Lower leg skin (tissue), 4 donors: ENCODE data around the gene CPS1. TPM values are rescaled to one million over a fixed set of nuclear protein-coding genes. Genes with fewer than 3 reads are reported as not detected.

ENCODE experiments used
- DNase-seq, 2 donors: peaks; one replicate each; pipeline ENCODE4 v3.0.0-alpha.2; 2019; ENCODE audit warnings: low spot score in 2 of 2
- H3K4me3 ChIP-seq: fragments of 200-600 bp; sonication (generic); 2 replicates; pipeline ENCODE4 v1.5.1; 2017; ENCODE audit warnings: mild to moderate bottlenecking, low read depth; ENCODE audit not compliant: poor library complexity, severe bottlenecking
- POLR2A ChIP-seq, 2 donors: fragments of 450-650 bp; IDR thresholded peaks; one replicate each; pipeline ENCODE4 v1.6.1; 2016 to 2017; ENCODE audit warnings: antibody characterized with exemption in 2 of 2, mild to moderate bottlenecking in 1 of 2, moderate library complexity in 1 of 2
- WGBS, 2 donors: methylation state at CpG; one replicate each; pipeline ENCODE4 v1.1.5; 2018; 5-methylcytosine and 5-hydroxymethylcytosine counted together
- intact Hi-C: fragments of 100-400 bp; cut with DNase I; formaldehyde crosslinking; loops from one replicate; pipeline ENCODE4 v1.15.0; 2023; ENCODE audit warnings: low total_unique reads
- total RNA-seq, 4 donors: library from RNA; depleted of rRNA; stranded (reverse); fragments of >200 nt; gene quantifications; one replicate each; pipeline ENCODE4 v1.1.0, GENCODE V29; 2016
- TF ChIP-seq, protein P1 (sequence below), 3 donors: fragments of 450-650 bp; IDR thresholded peaks; one replicate each; pipeline ENCODE4 v1.5.1; 2016; ENCODE audit warnings: antibody characterized with exemption in 3 of 3, mild to moderate bottlenecking in 3 of 3, moderate library complexity in 2 of 3

The CPS1 gene
- total RNA-seq, 4 donors from 2014 or later: 2.6 to 6.7 (median 5.3) TPM

DNA sequence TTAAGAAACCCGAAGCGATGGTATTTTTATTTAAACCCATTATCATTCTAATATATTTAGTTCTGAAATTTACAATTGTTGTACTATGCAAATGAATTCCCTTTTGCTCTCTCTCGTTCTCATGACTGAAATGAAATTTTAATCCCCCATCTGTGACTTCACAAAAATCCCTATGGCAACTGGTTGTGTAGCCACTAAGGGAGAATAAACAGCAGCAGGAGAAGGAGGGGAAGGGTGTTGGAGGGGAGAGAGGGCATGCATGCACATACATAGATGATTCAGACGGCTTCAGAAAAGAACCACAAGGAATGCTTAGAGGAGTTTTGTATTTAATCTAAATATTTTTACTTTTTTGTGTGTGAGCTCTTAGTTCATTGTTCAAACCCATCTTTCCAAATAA, 36.8 kb downstream of the CPS1 start:
- 76 to 85% methylated on average over 4 of the region's 4 CpGs for WGBS, 2 donors
- no peak for DNase-seq
- intact Hi-C loops: no loop called here

DNA sequence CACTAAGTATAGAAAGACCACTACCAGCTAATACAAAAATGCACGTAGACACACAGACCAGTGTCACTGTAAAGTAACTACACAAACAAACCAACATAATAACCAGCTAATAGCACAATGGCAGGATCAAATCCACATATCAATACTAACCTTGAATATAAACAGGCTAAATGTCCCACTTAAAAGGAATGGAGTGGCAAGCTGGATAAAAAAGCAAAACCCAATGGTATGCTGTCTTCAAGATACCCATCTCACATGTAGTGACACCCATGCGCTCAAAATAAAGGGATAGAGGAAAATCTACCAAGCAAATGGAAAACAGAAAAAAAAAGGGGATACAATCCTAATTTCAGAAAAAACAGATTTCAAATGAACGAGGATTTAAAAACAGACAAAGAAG, 41.8 kb downstream of the CPS1 start:
- DNase-seq: no peak
- H3K4me3 ChIP-seq: no peak overlapping the region
- 92 to 99% methylated on average over 3 of the region's 3 CpGs for WGBS, 2 donors
- intact Hi-C loops: no loop called here
- TF ChIP-seq, protein P1, sequence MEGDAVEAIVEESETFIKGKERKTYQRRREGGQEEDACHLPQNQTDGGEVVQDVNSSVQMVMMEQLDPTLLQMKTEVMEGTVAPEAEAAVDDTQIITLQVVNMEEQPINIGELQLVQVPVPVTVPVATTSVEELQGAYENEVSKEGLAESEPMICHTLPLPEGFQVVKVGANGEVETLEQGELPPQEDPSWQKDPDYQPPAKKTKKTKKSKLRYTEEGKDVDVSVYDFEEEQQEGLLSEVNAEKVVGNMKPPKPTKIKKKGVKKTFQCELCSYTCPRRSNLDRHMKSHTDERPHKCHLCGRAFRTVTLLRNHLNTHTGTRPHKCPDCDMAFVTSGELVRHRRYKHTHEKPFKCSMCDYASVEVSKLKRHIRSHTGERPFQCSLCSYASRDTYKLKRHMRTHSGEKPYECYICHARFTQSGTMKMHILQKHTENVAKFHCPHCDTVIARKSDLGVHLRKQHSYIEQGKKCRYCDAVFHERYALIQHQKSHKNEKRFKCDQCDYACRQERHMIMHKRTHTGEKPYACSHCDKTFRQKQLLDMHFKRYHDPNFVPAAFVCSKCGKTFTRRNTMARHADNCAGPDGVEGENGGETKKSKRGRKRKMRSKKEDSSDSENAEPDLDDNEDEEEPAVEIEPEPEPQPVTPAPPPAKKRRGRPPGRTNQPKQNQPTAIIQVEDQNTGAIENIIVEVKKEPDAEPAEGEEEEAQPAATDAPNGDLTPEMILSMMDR (IDR thresholded peaks at IDR 0.05): no peak
- no peak for TF ChIP-seq POLR2A (IDR thresholded peaks at IDR 0.05)

More for the DNA sequence above, 36.8 kb downstream of the CPS1 start:
- TF ChIP-seq, protein P1 (IDR thresholded peaks at IDR 0.05): no peak
- TF ChIP-seq POLR2A (IDR thresholded peaks at IDR 0.05): no peak
- no peak overlapping the region for H3K4me3 ChIP-seq

DNA sequence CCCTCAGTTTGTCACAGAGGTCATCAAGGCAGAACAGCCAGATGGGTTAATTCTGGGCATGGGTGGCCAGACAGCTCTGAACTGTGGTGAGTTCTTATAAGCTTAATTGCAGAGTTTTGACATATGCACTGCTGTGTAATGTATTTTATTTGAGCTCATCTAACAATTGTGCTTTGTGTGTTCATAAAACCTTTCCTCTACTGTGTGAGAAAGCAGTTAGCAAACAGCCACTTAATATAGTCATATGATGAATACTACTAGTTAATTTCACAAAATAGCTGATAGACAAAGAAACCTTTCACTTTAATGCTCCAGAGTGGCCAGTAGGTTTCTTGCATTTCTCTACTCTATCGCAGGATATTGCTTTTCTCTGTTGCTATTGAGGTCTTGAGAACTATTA, 43.1 kb downstream of the CPS1 start:
- no peak for DNase-seq
- 68 to 89% methylated on average over 1 of the region's 1 CpG for WGBS, 2 donors
- H3K4me3 ChIP-seq: no peak overlapping the region
- intact Hi-C loops: no loop called here
- no peak for TF ChIP-seq POLR2A (IDR thresholded peaks at IDR 0.05)
- TF ChIP-seq, protein P1 (IDR thresholded peaks at IDR 0.05): no peak

DNA sequence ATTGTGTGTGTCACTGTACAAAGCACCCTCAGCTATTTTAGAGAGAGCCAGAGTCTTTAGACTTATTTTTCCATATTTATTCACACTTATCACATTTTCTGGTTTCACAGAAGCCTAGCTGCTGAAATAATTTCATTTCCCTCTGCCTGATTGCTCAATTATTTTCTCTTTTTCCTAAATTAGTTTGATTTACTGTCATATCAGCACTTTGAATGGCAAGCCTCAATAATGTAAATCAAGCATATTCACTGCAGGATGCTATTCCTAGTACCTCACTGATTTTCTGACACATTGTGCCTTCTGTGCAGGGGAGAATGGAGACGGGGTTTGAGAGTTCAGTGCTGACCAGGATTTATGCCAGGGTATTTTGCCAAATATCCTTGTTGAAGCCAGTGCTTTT, 48.3 kb downstream of the CPS1 start:
- TF ChIP-seq POLR2A (IDR thresholded peaks at IDR 0.05): no peak
- TF ChIP-seq, protein P1 (IDR thresholded peaks at IDR 0.05): no peak
- 79 to 82% methylated on average over 1 of the region's 1 CpG for WGBS, 2 donors
- DNase-seq: no peak
- H3K4me3 ChIP-seq: no peak overlapping the region
- intact Hi-C loops: no loop called here

DNA sequence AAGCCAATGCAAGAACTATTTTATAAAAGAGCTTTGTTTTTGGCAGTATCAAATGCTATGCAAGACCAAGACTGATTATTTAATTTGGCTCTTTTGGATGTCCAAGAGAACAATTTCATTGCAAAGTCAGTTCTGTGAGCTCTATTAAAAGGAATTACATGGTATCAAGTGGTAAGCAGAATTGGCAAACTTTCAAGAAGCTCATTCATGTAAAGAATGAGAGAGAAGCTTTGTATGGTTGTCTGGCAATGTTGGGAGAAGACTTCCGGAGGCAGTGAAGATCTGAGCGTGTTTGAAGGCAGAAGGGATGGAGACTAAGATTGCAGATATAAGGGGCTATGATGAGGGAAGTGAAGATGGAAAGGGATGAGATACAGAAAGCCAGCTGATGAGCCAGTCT, 49.6 kb downstream of the CPS1 start:
- intact Hi-C loops: no loop called here
- 75 to 80% methylated on average over 2 of the region's 2 CpGs for WGBS, 2 donors

DNA sequence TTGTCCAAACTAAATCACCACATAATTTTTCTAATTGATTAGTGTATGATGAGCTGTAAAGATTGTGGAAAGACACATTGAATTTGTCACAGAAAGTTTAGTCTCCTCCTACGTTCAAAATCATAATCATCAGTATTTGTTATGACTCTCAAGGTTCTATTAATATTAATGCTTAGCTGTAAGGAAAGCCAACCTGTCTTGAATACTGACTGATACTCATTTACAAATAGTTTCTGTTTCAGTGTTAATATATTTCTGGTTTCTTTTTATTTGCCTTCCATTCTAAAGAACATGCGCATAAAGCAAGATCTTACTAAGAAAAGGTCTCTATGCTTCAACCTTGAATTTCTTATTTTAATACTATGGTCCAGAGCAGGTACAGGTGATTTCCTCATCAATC, 55.1 kb downstream of the CPS1 start:
- H3K4me3 ChIP-seq: no peak overlapping the region
- no peak for DNase-seq
- TF ChIP-seq, protein P1 (IDR thresholded peaks at IDR 0.05): no peak
- TF ChIP-seq POLR2A (IDR thresholded peaks at IDR 0.05): no peak
- WGBS, 2 donors: 90% methylated on average over 2 of the region's 2 CpGs
- intact Hi-C loops: no loop called here

More for the DNA sequence above, 49.6 kb downstream of the CPS1 start:
- no peak for DNase-seq
- H3K4me3 ChIP-seq: no peak overlapping the region
- TF ChIP-seq, protein P1 (IDR thresholded peaks at IDR 0.05): no peak
